Kidney tubule cell (primary cell): ENCODE data around the gene INPP5D.
"Not testable (repeated sequence)": the region's sequence is repeated elsewhere in the genome, so short reads cannot be mapped to it uniquely, and the experiment has no call there.

ENCODE experiments used
- DNase-seq: peaks from one replicate; pipeline ENCODE4 v3.0.0-alpha.2; 2018; ENCODE audit warnings: low spot score

INPP5D gene

DNA sequence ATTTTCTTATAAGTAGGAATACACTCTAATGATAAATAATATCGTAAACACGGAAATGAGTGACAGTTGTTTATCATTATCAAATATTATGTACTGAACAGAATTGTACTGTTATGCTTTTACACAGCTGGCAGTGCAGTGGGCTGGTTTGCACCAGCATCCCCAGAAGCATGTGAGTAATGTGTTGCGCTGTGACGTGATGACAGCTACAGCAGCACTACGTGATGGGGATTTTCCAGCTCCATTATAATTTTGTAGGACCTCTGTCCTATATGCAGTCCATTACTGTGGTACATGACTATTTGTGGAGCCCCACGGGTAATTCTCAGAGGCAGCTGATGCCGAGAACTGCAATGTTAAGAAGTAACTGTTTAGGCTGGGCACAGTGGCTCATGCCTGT is 114.0 kb downstream of the INPP5D start:
- no peak for DNase-seq

DNA sequence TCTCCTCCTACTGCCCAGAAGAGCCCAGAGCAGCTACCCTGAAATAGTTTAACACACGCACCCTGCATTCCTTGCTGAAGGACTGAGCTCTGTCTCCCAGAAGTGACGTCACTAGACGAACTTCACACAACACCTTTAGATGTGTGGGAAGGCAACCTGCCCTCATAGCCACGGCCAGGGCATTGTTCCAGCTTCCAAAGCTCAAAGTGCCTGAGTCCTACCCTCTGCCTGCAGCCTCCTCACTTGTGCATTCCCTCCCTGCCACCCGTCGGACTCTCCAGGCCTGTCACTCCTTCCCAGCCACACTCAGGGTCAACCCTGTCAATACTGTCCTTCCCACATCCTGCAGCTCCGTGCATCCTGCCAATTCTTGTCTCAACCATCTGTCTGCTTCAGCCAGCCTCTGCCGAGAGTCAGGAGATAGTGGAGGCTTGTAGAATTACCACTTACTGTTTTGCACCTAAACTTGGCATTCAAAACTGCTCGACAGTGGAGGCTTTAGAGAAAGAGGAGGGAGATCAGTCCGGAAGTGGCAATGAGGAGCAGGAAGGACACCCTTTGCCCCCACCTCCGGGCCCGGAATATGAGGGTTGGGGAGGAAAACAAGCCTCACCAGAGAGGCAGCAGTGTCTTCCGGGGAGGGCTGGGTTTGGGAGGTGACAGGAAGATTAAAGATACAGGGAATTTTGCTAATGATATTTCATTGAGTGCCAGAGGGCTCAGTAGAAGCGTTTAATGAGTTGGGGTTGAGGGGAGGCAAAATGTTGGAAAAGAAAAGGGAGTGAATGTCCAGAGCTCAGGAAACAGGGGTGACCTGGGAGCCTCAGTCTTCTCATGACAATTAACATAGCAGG is 119.1 kb downstream of the INPP5D start:
- no peak for DNase-seq

DNA sequence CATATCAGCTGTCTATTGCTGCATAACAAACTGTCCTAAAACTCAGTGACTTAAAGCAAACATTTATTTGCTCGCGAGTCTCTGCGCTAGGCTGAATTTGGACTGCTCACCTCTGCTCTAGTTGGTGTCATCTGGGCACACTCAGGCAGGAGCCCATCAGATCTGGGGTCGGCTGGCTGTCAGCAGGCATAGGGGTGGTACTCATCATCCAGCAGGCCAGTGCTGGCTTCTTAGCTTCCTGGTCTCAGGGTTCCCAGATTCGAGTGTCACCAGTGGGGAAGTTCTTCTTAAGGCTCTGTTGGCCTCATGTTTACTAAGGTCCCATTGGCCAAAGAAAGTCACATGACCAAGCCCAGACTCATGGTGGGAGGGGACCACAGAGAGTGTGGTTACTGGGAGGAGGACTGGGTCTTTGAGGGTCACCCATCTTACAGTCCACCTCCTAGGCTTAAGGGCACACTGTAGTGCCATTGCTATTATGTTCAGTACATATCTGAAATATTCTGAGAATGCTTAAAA is 119.8 kb downstream of the INPP5D start:
- DNase-seq = no peak

DNA sequence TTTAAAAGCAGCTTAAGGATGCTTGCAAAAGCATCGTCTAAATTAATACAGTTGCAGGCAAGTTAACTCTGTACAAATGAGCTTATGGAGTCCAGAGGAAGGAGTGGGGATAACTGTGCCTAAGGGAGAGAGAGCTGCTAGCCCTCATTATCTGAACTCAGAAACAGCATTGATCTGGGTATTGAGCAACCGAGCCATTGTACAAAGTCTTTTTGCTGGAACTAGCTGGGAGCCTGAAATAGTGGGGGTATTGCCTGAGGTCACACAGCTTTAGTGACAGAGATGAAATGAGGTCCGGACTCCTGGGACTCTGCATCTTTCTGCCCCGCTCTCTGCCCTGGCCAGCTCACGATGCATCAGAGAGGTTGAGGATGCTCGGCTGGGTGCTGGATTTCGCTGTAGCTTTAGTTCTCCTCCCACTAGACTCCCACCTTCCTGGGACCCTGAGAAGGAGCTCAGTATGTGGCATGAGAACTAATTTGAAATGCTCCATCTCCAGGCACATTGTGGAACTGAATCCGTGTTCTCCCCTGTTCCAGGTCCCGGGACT is 123.8 kb downstream of the INPP5D start:
- no peak for DNase-seq

DNA sequence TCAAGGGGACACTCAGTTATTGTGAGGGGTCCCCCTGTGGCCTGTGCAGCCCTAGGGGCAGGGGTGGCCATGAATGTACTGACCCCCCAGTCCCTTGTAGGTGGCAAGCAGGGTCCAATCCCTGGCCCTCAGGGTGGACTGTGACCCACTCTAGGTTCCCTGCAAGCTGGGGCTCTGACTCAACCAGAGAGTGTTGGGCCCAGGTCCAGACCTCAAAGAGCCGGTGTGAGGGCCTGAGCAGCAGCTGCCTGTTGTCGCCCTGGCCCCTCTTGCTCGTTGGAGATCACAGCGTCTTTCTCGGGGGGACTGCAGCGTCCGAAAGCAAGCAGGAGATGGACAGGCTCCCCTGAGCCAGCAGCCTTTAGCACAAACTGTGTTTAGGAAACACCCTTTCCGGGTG is 124.5 kb downstream of the INPP5D start:
- no peak for DNase-seq

DNA sequence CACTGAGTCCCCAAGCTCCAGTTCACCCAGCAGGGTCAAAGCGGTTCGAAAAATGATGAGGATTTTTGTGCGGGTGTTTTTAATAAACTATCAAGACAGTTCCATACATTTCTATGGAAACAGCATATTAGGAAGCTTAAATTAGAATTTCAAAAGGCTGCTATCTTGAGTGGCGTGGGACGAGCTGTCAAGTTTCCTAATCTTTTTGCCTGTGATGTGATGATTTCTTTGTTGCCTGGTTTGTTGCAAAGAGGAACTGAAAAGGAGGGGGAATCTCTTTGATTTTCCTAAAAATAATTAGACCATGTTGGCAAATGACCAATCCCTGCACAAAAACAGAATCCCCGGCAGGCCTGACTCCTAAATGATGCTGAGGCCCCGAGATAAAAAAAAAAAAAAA is 125.2 kb downstream of the INPP5D start:
- DNase-seq = no peak

DNA sequence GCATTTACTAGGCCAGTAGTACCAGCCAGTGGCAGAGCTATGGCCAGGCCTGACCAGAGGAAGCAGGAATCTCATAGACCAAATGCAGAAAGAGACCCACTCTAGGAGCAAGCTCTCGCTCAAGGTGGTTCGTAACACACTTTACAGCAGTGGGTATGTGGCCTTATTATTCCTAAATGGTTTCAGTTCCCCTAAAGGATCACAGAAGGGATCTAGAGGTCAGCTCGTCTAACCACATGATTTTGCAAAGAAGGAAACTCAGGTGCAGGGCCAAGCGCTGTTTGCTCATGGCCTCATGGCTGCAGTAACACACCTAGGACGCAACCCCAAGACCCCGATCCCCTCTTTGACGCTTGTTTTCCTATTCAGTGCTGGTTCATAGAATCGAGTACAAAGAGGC is 125.8 kb downstream of the INPP5D start:
- DNase-seq = no peak

DNA sequence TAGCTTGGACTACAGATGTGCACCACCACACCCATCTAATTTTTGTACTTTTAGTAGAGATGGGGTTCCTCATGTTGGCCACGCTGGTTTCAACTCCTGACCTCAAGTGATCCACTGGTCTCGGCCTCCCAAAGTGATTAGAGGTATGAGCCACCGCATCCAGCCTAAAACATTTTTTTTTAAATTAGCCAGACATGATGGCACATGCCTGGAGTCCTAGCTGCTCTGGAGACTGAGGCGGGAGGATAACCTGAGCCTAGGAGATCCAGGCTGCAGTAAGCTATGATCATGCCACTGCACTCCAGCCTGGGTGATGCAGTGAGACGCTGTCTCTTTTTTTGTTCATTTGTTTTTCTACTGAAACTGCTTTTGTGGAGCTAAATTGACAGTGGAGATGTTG is 126.7 kb downstream of the INPP5D start:
- DNase-seq = no peak

DNA sequence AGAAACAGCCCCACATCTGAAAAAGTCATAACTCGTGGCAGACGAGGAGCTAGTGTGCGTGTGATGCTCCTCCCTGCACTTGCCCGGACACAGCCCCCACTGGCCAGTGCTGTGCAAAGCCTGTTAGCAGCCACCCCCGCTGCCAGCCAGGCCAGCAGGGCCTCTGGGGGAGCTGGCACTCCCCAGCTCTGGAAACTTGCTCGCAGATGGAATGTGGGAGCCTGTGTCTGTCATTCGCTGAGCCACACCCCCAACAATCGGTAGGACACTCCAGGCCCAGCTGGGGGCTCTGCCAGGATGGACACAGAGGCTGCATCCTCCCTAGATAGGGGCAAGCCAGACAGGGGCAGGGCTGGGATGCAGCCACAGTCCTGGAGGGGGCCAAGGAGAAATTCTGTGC is 128.9 kb downstream of the INPP5D start:
- DNase-seq = no peak

DNA sequence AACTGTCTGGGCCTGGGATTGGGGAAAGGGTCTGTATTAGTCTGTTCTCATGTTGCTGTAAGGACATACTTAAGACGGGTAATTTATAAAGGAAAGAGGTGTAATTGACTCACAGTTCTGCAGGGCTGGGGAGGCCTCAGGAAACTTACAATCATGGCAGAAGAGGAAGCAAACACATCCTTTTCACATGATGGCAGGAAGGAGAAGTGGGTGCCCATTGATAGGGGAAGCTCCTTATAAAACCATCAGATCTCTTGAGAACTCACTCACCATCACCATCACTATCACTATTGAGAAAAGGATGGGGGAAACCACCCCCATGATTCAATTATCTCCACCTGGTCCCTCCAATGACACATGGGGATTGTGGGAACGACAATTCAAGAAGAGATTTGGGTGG is 130.9 kb downstream of the INPP5D start:
- DNase-seq = not testable (repeated sequence)

DNA sequence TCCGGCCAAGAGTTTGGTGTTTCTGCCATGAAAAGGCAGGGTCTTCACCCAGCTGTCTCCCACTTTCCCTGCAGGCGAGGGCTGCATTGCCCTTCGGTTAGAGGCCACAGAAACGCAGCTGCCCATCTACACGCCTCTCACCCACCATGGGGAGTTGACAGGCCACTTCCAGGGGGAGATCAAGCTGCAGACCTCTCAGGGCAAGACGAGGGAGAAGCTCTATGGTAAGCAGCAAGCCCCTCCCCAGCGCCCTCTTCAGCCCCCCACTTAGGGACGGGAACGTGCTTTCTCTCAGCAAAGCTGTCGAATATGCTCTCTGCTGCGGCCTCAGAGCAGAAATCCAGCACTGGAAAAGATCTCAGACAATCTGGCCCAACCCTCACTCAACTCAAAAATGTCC is 133.6 kb downstream of the INPP5D start:
- no peak for DNase-seq

DNA sequence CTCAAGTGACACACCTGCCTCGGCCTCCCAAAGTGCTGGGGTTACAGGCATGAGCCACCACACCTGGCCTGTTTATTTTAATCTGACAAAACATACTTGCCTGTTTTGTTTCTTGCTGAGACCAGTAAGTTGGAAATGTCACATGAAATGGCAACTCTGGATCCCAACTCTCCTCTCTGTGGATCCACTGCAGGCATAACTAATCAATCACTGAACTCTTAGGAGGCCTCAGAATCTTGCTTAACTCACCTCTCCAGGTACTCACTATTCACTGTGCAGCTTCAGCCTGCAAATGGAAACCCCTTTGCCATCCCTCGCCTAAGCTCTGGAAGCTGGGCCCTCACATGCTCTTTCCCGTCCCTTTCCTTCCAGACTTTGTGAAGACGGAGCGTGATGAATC is 134.9 kb downstream of the INPP5D start:
- DNase-seq = no peak

DNA sequence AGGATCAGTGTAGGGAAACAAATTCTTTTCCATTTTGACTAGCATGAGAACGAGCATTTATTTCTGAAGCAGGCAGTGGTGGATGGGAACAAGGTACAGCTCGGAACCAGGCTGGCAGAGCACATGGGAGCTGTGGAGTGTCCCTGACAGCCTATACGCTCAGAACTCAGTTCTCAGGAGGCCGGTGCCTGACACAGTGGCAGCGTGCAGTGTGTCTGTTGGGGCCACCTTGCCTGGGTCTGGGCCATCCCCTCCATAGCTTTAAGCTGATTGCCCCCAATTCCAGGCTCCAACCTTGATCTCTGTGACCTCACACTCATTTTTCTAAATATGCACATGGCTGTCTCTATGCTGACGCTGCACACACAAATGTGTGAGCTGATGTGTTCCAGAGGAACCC is 136.9 kb downstream of the INPP5D start:
- DNase-seq = no peak

DNA sequence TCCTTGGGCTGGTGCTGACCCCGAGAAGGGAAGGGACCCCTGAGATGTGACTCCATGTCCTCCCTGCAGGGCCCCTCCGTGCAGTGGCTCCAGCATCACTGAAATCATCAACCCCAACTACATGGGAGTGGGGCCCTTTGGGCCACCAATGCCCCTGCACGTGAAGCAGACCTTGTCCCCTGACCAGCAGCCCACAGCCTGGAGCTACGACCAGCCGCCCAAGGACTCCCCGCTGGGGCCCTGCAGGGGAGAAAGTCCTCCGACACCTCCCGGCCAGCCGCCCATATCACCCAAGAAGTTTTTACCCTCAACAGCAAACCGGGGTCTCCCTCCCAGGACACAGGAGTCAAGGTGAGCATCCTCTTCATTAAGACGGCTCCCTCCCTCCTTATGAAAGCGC is 137.9 kb downstream of the INPP5D start:
- no peak for DNase-seq

DNA sequence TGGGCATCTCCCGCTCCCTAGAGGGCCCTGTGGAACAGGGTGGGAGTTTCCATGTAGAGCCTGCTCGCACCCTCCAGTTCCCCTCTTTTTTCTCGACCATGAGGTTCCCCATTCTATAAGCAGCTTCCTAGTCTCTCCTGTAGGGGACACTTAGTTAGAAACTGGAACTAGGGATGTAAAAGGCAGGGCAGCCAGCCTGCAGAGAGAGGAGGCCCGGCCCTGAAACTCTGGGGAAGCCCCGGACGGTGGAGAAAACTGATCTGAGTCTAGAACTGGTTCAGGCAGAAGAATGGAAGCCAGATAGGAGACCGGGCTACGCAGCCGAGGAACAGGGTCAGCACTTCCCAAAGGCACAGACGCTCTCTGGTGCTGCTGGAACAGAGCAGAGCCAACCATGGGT is 139.7 kb downstream of the INPP5D start:
- DNase-seq = no peak

DNA sequence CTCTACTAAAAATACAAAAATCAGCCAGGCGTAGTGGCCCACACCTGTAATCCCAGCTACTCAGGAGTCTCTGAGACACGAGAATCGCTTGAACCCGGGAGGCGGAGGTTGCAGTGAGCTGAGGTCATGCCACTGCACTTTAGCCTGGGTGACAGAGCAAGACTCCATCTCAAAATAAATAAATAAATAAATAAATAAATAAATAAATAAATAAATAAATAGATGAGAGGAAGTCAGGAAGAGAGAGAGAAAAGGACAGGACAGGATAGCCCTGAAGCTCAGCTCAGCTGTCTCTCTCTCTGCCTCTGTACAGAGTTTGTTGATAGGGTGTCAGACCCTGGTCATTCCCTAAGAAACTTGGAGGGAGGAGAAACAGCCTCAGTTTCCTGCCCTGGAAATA is 140.6 kb downstream of the INPP5D start:
- DNase-seq = not testable (repeated sequence)

DNA sequence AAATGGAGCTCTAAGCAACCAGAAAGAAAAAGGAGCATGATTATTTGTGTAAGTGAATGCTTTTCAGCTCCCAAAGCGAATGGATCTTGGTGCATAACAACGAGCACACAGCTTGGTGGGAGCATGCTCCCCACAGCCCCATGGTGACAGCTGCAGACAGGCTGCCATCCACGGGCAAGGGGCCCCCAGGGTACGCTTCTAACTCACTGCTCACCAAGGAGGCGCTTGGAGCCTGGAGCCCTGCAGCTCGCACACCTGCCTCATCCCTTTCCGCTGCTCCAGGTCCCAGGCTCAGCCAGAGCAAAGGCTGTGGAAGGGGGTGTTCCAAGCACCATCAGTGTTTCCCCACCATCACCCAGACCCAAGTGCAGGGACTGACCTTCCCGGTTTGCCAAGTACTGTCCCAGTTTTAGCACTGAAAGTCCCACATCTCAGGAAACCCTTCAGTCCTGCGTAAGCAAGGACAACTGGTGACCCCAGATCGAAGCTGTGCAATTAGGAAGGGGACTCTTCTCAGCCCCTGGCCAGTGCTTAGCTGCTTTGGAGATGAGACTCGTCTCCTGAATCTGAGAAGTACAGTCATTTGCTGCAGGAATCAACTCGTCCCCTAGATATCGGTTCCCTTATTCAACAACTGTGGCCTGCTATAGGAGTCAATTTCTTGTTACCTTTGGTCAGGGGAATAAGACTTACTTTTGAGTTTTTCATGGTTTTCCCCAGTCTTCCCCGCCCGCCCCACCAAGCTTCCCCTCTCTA is 141.3 kb downstream of the INPP5D start:
- DNase-seq = no peak

DNA sequence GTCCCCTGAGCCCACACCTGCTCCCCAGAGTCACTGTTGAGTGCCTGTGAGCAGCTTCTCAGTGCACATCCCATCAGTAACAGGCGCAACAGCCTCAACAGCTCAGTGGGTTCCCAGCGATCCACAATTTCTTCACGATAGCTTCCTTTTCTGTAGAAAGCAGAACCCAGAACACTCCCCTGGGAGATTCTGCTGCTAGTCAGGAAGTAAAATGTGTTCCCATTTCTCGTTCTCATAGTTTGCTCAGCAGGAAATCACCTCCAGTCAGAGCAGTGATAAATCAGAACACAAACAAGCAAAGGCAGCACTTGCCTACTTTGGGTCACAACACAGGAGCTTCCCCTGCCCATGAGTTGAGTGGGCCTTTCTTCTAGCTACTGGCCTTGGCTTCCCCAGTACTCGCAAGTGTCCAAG is 142.4 kb downstream of the INPP5D start:
- no peak for DNase-seq

DNA sequence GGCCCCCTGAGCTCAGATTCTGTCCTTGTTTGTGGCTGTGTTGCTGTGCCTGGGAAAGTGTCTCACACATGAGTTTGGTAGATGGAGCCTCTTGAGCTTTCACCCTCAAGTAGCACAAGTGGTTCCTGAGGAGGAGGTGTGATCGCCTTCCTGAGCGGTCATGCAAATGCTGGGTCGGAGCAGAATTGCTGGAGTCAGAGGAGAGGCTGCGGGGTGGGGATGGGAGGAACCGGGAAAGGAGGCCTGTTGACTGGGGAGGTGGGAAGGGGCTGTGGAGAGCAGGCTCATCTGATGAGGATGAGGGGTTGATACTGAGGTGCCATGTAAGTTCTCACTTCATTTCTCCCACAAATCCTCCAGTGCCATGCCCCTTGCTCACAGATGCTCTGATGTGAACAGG is 142.9 kb downstream of the INPP5D start:
- no peak for DNase-seq

DNA sequence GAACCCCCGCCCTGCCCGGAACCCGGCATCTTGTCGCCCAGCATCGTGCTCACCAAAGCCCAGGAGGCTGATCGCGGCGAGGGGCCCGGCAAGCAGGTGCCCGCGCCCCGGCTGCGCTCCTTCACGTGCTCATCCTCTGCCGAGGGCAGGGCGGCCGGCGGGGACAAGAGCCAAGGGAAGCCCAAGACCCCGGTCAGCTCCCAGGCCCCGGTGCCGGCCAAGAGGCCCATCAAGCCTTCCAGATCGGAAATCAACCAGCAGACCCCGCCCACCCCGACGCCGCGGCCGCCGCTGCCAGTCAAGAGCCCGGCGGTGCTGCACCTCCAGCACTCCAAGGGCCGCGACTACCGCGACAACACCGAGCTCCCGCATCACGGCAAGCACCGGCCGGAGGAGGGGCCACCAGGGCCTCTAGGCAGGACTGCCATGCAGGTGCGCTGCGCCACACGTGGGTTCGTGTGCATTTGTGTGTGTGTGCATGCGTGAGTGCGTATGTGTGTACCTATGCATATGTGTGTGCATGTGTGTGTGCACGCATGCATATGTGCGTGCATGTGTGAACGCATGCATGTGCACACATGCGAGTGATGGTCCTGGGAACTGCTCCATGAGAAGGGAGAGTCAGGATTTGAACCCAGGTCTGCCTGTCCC is 144.3 kb downstream of the INPP5D start:
- no peak for DNase-seq

DNA sequence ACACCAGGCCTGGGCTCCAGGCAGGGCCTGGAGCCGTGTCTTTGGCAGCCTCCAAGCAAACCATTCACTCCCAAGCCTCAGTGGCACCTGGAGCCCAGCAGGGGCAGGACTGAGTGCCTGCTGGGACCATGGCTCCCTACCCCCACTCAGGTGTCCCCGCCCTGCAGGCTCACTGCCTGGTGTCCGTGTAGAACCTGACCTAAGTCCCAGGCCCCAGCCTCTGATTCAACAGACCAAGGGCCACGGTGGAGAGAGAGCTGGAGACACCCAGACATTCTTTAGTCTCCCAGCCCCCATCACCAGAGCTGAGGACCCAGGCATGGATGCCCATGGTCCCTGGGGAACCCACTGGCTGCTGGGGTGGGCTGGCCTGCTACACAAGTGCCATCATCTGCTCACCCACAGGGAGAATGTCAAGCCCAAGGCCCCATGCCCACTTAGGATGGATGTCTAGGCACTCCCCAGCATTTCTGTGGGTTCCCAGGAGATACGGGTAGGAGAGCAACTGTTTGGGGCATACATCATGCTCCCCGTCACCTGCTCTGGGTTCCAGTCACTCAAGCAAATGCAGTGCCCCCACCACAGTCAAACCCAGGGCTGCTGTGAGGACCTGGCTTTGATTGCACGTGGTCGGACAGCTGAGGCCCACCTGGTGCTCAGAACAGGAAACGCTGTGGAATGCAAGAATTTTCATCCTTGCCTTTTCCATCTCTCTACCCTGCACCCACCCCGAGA is 148.4 kb downstream of the INPP5D start:
- peak; percentile 90 for DNase-seq

DNA sequence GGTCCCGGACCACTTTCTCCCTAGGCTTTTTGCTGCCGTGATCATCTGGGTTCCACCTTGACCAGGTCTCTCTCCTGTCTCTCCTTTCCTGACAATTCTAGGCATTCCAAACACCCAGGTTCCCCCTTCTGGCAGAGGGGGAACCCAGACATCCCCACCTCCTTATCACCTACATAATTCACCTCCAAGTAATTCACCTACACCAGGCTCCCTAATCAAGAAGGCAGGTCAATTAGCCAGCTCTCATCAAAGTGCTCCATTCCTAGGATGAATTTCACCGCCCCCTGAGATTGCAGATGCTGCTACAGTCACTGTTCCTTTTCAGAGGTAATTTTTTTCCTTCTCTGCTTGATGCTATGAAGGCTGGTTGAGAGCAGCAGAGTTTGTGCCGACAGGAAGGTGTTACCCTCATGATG is 149.0 kb downstream of the INPP5D start:
- DNase-seq = no peak
